T-helper 2 cell (primary cell): ENCODE measurements around the gene OLFML2B.

Experiments
- DNase-seq, 5 experiments: peaks; one replicate each; pipeline versions ENCODE4 v3.0.0 to v3.0.0-alpha.2; 2012 to 2022

OLFML2B gene

DNA sequence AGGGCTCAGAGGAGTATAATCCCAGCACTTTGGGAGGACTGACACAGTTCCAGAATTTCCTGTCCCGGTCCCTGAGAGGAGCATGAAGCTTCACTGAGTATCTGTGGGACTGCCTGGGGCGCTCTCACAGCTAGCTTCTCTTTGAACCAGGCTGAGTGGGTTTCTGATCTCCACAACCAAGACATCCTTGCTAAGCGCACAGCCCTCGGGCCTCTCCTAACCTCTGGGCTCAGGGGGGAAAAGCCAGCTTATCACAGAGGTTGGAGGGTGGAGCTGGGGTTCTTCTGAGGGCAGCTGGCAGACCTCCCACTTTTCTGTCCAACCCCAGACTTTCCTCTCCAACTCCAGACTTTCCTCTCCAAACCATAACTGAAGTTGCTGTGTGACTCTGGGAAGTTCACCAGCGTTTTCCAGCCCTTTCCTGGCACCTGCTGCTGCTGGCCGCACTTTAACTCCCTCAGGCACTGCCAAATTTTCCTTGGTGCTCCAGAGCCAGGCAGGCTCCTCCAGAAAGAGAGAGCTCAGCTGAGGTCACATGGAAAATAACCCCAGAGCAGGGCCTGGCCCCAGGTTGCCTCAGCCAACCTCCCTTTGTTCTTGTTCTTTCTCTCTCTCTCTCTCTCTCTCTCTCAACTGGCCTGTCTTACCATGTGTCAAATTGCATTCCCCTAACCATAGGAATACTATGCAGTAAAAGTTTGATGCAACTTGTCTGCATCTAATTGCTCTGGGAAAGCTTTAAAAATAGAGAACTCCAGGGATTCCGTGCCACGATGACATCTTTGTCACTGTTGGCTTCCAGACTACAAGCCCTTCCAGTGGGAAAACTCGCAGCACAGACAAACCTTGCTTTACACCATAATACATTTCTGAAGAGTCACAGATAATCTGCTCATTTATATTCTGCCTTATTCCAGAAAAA lies 49.5 kb downstream of the OLFML2B start:
- DNase-seq, result no peak

DNA sequence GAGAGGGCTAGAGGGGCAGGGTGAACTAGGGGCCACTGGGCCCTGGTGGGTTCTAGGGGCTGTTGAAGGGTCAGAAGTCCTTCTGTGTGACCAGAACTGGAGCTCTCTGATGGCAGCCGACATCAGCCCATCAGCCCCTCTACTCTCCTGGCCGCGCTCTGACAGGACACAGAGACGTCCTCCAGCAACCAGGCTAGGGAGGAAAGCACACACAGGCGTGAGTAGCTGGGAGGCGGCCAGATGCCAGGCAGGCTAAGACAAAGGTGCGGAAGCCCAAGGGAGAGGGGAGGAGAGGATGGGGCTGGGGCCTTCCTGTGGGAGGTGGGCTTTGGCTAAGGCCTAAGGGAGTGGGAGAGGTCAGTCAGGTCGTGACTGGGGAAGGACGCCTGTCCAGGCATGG lies 50.8 kb downstream of the OLFML2B start:
- DNase-seq, result no peak

DNA sequence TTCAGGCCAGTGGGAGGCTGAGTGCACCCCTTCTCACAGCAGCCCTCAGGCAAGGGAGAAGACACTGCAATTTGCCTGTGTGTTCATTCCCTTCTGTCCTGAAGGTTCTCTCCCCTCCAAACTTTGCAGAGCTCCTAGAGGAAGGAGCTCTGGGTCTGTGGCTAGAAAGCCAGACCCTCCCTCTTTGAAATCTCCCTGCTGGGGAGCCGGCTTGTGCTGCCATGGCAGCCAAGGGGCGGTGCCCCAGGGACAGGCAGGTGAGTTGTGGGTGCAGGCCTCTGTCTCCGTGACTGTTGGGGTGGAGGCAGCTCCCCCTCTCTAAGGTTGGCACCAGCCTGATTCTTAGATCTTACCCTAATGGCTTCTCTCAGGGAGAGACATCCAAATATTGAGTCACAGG lies 53.0 kb downstream of the OLFML2B start:
- no peak for DNase-seq

DNA sequence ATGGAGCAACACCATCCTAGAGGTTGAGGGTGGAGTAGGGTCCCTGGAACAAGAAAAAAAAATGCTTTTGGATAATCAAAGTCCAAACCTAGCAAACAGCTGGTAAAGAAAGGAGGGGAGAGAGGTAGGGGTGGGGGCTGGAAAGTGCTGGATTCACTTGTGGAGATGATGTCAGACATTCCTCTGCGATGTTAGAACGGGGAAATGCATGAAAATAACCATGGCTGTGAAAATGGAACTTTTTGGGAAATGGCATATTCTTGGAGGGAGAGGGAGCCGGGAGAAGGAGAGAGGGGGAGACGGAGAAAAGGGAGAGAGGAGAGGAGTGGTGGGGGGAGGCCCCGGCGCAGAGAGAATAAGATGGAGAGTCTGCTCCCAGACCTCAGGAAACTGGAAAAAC lies 53.6 kb downstream of the OLFML2B start:
- no peak for DNase-seq

DNA sequence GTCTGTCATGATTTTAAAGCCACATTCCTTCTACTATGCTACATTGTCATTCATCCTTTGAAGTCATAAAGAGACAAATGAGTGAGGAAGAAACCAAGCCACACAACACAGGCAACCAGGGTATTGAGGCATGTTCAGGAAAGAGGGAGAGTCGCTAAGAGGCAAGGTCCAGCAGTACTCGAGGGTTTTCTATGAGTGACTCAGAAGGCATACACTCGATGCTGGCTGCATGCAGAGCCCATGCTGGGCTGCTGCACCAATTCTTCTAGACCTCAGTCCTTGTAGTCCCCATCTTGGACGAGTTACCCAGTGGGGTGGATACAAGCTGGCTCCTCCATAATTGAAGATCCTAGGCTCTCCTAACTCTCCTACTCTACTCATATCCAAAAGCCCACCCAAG lies 57.6 kb downstream of the OLFML2B start:
- DNase-seq, result no peak

DNA sequence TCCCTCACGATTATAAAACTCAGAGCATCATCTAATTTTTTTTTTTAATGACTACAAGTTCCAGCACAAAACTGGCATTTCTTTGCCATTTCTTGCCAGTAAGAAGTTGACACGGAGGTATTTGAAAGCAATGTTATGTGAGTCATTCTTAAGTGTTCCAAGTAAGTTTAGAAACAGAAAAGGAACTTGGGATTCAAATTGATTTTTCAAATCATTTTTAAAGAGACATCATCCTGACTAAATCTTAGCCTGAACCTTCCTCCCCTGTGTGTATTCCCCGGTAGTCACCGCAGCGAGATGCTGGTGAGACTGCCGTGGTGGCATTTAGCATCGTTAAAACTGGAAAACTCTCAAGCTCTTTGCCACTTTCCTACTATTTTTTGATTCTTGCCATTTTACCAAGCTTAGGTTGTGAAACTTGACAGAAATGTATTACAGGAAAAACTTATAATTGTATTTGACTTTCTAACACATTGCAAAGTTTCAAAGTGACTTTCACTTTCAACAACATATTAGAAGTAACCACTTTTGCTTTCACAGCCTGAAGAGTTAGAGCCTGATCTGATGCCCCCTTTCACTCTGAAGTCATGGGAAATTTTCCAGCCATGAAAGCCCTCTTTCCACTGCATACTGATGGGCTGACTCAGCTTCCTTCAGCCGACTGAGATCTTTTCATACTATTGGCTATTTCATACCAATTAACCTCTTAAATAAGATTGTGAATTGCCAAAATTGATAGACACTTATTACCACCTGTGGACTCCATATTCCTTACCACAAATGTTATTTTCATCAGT lies 61.4 kb downstream of the OLFML2B start:
- DNase-seq, result peak in 1 of 5 experiments; percentile 57

DNA sequence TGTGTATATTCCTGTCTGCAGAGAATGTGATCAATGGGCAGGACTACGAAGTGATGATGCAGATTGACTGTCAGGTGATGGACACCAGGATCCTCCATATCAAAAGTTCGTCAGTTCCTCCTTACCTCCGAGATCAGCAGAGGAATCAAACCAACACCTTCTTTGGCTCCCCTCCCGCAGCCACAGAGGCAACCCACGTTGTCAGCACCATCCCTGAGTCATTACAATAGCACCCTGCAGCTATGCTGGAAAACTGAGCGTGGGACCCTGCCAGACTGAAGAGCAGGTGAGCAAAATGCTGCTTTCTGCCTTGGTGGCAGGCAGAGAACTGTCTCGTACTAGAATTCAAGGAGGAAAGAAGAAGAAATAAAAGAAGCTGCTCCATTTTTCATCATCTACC lies 65.2 kb downstream of the OLFML2B start:
- no peak for DNase-seq

DNA sequence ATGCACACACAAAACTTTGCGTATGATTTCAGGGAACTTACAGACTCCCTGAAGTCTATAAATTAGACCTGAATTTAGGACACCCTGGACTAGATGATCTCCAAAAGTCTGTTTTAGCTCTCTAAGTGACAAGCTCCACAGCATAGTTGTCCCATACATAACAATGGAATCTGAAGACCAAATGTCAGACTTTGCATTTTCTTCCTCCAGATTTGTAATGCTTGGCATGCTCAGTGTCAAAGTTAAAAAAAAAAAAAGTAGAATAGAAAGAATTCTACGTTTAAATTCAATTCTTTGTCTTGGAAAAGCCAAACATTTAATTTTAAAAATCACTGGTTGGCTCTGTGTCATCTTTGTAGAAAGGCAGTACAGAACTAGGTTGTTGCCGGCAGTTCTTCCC lies 66.7 kb downstream of the OLFML2B start:
- DNase-seq, result no peak

DNA sequence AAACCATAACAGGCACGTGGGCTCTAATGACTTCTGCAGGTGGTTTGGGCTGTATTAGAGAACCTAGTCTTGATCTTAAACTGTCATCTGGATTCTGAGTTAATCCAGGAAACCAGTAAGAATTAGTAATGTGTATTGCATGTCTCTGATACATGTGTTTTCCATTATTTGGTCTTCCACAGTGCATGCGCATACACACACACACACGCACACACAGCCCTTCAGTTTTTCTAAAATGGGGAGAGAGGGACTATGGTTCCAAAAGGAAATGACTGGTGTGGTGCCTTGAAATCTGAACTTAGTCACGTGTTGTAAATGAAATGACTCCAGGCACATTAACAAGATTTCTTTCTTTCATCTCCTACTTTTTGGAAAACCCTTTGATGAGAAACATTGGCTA lies 67.6 kb downstream of the OLFML2B start:
- no peak for DNase-seq

DNA sequence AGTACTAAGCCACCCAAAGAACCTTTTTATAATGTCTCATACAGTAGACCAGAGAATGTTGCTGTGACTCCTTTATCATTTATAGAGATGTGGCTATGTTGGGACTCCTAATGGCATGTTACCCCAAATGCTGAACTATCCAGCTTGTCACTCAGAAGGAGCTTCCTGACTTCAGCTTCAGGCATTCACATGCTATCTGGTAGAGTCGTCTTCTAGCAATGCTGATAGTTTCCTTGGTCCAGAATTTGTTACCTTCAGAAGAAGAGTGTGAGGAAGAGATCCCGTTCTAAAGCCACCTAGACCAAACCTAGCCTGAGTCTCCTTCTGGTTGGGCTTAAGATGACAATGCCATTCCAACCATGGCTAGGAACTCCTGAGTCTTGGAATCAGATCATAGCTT lies 68.1 kb downstream of the OLFML2B start:
- no peak for DNase-seq

DNA sequence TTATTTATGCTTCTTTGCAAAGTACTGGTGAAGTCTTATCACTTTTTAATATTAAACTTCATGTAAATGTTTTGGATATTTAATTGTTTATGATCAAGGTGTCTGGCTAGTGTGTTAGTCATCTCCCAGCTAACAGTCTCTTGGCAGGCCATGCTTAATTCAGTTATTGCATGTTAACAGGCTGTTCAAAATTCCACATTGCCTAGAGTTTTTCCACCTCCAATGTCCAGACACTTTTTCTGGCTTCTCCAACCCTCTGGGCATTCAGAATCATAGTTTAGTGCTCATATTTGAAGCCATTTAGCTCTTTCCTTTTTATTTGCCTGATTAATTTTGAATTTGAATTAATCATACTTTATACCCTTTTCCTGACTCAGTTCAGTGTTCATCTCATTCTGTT lies 69.2 kb downstream of the OLFML2B start:
- DNase-seq, result no peak

DNA sequence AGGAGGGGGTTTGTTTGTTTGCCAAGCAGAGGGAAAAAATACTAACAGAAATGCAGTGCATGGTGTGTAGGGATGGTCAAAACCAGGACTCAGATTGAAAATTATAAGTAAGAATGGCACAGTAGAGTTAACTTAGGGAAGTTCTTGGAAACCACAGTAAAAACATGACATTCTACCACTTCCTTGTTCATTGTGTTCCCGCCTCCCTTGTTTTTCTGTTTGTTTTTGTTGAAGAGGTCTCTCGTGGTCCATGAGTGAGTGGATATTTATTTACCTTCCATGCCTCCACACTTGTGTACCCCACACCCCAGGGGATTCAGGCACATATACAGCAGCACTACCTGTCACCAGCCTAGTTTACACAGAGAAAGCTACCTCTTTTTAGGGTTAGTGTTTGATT lies 69.6 kb downstream of the OLFML2B start:
- DNase-seq, result no peak

DNA sequence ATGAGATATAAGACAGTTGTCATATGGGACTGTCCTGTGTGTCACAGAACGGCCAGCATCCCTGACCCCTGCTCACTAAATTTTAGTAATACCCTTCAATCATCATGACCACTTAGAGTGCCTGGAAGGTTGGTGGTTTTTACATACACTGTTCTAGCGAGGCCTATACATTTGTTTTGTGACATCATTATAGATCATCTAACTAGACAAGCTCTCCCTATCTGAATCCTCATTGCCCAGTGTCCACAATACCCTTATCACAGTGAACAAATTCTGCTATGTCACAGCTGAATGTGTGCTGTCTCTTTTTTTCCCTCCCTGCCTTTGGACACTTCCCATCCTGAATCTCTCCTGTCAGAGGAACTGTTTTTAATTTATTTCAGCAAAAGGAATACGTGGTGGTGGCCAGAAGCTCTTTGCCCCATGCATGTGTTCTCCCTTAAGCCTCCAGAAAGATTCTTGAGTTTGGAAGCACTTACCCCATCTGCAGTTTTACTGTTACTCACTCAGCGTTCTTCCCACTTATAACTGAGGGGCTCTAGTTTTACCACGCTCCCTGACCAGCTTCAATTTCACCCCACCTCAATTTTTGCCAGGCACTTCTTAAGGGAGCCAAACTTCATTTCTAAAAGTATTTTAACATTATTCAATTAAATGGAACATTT lies 70.3 kb downstream of the OLFML2B start:
- DNase-seq, result no peak

DNA sequence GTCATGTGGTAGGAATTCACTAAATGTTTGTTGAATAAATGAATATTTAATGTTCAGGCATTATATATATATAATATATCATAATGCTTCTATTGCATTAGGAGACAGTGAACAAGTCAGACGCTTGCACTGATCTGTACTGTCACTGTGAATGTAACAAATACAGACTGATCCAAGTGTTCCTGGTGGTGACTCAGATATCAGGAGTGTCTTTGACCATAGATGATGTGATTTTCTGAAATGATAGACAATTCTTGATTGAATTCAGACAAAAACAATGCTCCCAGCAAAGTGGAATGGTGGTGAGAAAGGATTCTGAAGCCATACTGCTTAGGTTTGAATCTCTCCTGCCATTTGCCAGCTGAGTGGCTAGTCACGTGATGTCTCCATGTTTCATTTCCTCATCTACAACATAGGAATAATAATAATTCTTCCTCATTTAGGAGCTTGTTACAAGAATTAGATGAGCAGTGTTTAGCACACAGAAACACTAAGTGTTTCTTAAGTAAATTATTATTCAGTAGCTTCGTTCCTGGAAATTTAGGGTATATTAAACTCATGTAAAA lies 71.0 kb downstream of the OLFML2B start:
- no peak for DNase-seq

DNA sequence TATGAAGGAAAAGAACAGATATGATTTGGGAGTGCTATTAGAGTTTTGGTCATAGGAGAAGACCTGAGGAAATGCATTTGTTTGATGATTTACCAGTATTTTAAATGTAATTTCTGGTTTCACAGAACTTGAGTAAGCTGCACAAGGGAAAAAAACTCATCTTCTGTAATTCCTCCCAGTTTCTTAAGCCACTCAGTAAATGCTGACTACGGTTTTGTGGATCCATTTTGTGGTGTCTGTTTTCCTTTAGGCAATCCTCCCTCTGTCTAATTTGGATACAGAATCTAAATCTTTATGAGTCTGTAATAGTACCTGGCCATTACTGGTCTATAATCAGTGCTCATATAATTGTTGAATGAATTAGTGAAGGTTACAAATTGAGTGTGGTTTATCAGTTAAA lies 72.0 kb downstream of the OLFML2B start:
- no peak for DNase-seq

DNA sequence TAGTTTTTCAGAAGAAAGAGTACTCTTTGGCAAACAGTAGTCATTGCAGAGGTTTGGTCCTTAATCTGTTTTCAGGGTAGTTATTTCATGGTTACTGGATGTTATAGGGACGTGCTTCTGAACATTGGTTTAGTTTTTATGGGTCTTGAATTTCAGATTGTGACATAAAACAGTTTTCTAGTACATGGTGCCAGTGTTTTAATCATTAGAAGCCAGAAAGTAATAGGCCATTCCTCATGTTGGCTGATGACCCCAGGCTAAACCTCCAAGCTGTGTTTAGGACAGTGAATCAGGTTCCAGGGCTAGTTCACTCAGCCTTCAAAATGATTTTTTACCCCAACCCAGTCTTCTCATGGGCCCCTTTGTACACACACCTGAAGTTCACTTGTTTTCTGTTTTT lies 73.3 kb downstream of the OLFML2B start:
- DNase-seq, result no peak

DNA sequence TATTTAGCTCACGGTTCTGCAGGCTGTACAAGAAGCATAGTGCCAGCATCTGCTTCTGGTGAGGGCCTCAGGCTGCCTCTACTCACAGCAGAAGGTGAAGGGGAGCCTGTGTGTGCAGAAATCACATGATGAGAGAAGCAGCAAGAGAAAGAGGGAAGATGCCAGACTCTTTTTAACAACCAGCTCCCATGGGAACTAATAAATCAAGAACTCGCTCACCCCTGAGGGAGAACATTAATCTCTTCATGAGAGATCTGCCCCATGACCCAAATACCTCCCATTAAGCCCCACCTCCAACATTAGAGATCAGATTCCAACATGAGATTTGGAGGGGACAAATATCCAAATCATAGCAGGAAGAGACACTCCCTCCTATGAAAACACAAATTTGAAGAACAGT lies 74.1 kb downstream of the OLFML2B start:
- DNase-seq, result no peak

DNA sequence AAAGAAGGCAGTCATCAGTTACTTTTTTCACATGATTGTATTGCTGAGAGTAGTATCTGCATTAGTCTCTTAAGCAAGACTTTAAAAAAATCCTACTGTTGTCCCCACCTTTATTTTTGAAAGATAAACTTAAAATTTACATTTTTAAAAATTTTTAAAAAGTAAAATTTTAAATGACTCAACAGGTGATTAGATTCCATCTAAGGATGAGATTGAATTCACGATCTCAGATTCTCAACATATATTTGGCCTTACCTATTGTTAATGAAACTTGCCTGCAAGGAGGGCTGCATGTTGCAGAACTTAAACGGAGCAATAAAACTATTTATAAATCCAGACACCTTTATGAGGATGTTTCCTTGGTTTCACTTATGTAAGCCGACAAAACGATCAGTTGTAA lies 75.2 kb downstream of the OLFML2B start:
- DNase-seq, result no peak

DNA sequence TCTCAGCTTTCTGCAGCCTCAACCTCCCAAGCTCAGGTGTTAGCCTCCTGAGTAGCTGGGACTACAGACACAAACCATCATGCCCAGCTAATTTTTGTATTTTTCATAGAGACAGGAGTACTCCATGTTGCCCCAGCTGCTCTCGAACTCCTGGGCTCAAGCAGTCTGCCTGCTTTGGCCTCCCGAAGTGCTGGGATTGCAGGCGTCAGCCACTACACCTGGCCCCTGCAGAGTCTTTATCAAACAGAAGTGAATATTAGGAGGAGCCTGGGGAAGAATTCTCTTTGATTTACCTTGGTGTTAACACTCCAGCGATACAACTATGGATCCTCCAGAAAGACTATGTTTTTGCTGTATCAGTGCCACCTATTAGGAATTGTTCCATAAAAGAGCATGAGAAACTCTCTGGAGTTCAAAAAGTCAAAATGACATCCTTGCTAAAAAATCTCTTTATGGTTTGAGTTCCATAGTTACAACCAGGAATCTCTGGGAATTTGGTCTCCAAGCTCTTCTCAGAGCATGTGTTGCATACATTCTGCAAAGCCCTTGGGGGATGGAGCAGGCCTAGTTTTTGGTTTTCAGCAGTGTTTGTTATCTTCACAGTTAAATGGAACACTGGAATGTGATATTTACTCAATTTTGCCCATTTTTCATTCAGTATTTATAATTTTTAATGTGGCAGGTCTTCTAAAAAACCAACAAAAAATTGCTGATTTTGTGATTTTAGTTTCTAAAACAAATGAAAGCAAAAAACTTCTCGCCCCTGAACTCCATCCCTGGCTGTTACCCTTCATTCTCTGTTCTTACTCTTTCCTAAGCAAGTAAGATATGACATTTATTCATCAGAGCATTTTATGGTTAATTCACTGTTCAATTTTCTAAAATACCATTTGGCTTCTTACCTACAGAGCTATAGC lies 77.3 kb downstream of the OLFML2B start:
- DNase-seq, result no peak

DNA sequence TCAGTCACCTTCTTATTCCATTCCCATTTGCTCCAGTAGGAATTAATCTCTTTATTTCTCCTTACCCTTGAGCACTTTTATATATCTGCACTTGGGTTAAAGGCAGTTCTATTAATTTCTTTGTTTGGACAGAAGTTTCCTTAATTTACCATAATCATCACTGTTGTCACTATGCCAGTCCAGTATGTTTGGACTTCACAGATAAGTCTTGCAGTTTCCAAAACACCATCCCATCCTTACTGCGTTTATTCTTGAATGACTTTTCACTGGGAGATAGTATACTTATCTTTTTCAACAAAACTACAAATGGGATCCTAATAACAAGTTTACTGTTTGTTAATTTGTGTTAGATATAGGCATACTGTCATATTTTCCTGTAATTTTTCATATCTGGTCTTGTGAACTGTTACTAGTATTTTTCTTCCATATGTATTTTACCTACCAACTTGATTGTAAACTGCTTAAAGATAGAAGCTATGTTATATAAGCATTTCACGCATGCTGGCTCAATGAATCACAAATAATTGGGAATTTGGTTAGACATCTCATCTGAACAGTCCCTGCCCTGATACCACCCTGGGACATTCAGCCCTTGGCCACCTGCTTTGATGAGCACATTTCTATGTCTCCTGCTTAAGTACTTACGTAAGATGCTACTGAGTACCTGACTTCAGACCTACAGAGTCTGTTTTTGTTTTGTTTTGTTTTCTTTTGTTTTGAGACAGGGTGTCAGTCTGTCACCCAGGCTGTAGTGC lies 78.2 kb downstream of the OLFML2B start:
- DNase-seq, result no peak

DNA sequence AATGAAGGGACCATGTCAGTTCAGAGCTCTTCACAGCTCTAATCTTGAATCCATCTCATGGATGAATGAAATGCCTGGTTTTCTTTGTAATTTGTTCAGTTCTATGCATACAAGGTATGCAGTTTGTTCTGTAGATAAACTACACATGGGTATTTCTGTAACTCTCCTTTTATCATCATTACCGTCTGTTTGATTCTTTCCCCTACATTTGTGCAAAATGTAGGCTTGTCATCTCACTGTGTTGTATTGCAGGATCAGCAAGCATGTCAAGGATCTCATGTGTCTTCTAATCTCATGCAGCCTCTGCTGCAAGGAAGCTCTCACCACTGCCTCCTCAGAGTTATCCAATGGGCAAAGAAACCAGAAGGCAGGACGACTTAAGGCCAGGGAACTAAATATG lies 79.3 kb downstream of the OLFML2B start:
- DNase-seq, result no peak
